GM19193 (cell line): ENCODE measurements around the gene NDUFA12.

Source experiments
- POLR2A ChIP-seq: IDR thresholded peaks from 4 replicates; pipeline ENCODE4 v1.6.1; 2011; ENCODE audit not compliant: insufficient read depth, insufficient read length; ENCODE audit errors: extremely low read depth

NDUFA12 gene

DNA sequence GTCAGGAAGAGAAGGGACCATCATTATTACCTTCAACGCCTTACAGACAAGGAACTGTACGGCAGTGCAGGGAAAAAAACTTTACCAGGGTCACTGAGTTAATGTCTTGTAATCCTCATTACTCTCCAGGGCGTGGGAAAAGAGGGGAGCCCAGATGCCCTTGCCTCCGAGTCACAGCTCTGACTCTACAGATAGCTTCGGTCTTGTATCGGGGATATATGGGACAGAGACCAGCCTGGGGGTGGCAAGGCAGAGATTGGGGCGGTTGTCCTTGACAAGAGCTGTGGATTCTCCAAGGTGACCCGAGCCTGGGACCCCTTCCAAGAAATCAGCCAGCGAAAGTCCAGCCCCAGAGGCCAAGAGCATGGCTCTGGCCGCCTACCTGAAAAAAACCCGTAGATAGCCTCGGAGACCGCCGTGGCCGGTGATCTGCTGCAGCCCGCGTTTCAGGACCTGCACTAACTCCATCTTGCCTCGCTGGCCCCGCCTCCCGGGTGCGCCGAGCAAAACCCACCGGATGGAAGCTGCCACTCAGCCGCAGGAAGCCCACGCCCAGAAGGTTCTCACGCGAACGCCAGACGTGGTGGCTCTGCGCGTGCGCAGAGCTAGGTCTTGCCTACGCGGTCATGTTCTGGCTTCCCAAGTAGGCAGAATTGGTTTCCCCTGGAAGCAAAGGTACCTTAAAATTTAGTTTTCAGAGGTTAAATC lies at the start of gene NDUFA12:
Gene NDUFA12 (minus strand): TSS at position 485 of the 708 bp plus-strand sequence. CDS start 17 bp downstream, at position 468.
- peak; percentile 98 for TF ChIP-seq POLR2A

DNA sequence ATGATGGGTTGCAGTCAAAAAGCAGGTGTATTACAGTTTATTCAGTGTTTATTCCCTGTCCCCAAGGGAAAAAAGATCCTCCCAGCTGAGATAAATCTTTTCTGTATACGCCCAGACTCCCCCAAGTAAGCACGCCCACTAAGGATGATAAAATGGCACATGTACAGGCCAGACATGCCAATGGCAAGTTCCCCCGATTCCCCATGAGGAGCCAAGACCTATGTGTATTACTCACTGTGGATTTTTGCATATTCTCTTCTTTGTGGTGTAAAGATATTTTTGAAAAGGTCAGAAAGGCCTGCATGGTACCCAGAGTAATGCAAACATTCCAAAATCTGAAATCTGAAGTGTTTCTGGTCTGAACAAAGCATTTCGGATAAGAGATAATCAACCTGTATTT lies 47.7 kb upstream of the NDUFA12 start:
- no peak for TF ChIP-seq POLR2A

DNA sequence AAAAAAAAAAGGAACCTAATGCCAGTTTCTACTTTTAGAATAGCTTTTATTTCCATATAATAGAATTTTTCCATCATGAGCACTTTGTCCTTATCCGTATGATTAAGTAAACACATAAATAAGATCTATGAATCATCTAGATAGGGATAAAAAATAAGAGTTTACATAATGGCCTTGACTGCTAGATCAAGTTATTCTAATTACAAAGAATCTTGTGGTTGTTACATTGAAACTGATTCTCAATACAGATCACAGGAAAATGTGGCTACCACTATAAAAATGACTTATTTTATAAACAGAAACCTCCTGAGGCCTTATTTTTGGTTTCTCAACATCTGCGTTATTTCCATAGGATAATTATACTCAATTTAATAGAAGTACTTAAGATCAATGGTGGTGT lies 34.4 kb upstream of the NDUFA12 start:
- no peak for TF ChIP-seq POLR2A

DNA sequence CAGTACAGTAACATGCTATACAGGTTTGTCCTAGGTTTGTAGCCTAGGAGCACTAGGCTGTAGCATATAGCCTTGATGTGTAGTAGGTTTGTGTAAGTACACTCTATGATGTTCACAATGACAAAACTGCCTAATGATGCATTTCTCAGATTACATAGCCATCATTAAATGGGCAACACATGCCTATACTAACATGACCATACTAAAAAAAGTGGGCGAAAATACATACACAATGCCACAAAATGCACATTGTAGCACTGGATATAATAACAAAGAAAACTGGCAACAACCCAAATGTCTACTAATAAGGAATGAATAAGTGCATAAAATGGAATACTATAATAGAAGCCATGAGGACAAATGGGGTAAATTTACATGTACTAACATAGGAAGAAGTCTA lies 31.3 kb upstream of the NDUFA12 start:
- no peak for TF ChIP-seq POLR2A

DNA sequence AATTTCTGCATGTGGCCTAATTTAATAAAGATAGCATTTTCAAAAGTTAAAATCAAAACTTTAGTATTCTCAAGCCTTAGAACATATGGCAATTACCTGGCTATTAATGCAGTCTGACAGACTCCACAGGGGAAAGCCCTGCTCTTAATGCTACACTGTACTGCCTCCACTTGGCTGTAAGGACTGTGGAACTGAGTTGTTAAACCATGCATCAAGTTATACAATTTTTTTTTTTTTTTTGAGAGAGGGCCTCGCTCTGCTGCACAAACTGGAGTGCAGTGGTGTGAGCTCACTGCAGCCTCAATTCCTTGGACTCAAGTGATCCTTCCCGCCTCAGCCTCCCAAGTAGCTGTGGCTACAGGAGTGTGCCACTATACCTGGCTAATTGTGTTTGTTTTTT lies 19.0 kb upstream of the NDUFA12 start:
- TF ChIP-seq POLR2A = no peak

DNA sequence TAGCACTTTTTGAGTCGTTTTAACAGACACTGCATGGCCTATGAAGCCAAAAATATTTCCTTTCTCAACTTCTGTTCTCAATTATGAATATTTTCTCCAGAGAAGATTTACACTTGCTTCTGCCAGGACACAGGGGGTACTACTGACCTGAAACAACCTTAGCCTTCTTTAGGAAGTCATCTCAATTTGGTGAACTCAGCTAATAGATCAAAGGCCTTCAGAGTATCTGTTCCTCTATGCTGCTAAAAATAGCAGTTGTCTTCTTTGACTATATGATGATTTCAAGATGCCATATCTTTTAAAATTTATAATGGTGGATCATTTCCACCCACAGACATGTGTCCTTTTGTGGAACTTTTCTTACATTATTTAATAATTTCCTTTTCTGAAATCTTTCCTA lies 14.0 kb upstream of the NDUFA12 start:
- no peak for TF ChIP-seq POLR2A

DNA sequence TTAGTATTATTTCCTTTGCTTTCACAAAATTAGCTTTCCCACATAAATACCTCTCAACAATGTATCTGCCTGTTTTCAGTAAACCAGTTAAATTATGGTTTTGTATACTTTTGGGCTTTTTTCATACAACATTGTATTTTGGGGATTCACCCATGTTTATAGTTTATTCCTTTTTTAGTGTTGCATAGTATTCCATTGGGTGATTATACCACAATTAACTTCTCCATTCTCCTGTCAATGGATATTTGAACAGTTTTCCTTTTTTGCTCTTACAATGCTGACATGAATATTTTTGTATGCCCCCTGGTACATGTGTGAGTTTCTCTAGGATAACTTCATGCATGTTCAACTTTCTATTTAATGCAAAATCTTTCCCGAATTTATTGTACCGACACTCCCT lies 12.6 kb upstream of the NDUFA12 start:
- TF ChIP-seq POLR2A = no peak

DNA sequence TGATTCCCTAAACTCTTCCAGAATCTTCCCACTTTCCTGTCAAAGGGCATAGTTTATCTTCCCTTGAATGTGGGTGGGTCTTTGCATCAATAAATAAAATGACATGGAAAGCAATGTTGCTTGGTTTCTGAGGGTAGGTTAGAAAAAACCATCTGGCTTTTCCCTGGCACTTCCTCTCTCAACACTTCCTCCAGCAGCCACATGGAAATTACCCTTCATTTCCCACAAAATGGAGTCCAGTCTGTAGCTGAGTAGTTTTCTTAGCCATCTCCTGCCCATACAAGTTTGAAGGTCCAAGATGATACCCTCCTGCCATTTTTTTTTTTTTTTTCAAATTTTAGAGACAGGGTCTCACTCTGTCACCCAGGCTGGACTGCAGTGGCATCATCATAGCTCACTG lies 11.1 kb upstream of the NDUFA12 start:
- TF ChIP-seq POLR2A = no peak

DNA sequence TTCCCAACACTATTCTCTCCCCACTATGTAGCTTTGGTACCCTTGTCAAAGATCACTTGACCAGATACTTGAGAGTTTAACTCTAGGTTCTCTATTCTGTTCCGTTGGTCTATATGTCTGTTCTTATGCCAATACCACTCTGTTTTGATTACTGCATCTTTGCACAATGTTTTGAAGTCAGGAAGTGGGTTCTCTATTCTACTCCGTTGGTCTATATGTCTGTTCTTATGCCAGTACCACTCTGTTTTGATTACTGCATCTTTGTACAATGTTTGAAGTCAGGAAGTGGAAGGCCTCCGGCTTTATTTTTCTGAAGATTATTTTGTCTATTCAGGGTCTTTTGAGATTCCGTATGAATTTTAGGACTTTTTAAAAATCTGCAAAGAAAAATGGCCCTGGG lies 2.7 kb upstream of the NDUFA12 start:
- TF ChIP-seq POLR2A = no peak

DNA sequence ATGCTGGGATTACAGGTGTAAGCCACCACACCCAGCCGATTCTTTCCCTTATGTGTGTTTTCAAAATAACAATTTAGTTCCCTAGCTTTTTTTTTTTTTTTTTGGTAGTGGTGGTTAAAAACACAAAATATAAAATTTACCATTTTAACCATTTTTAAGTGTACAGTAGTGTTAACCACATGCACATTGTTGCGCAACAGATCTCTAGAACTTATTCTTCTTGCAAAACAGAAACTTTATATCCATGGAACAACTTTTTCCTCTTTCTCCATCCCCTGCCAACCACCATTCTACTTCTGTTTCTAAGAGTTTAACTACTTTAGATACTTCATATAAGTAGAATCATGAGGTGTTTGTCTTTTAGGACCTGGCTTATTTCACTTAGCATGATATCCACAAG lies 1.1 kb upstream of the NDUFA12 start:
- no peak for TF ChIP-seq POLR2A

DNA sequence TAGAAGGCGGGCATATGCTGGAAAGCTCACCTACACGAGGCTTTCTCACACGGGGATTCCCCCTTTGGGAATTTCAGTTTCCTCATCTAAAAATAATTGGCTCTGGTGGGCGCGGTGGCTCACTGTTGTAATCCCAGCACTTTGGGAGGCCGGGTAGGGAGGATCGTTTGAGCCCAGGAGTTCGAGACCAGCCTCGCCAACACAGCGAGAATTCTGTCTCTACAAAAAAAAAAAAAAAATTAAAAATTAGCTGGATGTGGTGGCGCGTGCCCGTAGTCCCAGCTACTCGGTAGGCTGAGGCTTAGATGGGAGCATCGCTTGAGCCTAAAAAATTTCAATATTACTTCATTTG lies 400 bp upstream of the NDUFA12 start:
- no peak for TF ChIP-seq POLR2A

DNA sequence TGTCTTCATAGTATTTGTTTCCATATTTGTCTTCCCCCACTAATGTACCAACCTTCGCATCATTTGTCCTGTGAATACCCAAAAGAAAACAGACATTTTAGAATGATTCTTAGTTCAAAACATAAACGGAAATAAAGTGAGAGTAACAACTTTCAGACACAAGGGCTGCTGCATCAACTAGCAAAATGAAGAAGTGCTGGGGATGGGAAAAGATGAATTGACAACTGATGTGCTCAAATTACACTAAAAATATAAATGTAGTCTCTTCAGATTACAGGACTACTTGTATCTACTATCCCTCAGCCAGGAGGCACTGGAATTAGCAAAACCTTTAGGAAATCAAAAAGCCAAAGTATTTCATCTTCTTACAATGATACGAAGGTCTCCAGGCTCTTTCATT lies 743 bp downstream of the NDUFA12 start:
- no peak for TF ChIP-seq POLR2A

DNA sequence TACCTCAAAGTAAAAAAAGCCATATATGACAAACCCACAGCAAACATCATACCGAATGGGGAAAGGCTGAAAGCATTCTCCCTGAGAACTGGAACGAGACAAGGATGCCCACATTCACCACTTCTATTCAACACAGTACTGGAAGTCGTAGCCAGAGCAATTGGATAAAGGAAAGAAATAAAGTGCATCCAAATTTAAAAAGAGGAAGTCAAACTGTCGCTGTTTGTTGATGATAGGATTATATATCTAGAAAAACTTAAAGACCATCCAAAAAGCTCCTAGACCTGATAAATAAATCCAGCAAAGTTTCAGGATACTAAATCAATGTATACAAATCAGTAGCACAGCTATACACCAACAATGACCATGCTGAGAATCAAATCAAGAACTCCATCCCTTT lies 5.2 kb downstream of the NDUFA12 start:
- no peak for TF ChIP-seq POLR2A

DNA sequence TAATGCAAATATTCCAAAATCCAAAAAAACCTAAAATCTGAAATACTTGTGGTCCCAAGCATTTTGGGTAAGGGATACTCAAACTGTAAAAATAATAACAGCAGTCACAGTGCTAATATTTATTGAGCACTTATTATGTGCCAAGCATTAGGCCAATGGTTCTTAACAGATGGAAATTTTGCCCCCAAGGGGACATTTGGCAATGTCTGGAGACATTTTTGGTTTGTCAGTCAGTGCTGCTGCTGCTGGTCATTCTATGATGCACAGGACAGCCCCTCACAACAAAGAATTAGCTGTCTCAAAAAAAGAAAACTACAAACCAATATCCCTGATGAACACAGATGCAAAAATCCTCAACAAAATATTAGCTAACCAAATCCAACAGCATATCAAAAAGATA lies 5.8 kb downstream of the NDUFA12 start:
- TF ChIP-seq POLR2A = no peak

DNA sequence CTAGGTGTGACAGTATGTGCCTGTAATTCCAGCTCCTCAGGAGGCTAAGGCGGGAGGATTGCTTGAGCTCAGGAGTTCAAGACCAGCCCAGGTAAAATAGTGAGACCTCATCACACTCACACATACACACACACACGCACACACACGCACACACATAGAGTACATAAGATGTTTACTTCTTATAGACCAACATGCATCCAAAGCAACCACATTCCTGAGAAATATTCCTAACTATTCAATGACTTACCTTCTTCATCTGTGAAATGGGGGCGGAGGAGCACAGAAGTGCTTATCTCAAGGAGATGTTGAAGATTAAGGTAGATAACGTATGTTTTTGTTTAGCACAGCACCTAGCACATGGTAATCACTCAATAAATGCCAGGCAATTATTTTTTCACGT lies 6.4 kb downstream of the NDUFA12 start:
- TF ChIP-seq POLR2A = no peak

DNA sequence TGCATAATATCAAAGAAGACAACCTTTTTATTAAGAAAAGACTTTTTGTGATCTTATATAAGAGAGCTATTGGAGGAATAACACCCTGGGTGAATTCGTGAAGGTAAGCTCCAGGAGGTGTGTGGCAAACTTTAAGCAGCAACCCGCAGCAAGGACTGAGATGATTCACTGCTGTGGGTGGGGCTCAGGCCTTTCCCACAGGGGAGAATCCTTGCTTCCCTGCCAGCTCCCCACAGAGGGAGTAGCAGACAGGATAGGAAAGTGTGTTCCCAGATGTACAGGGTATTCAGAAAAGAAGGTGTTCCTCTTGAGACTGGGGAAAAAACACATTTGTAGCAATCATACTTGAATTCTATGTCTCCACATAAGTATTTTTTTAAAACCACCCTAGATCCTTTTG lies 9.2 kb downstream of the NDUFA12 start:
- TF ChIP-seq POLR2A = no peak

DNA sequence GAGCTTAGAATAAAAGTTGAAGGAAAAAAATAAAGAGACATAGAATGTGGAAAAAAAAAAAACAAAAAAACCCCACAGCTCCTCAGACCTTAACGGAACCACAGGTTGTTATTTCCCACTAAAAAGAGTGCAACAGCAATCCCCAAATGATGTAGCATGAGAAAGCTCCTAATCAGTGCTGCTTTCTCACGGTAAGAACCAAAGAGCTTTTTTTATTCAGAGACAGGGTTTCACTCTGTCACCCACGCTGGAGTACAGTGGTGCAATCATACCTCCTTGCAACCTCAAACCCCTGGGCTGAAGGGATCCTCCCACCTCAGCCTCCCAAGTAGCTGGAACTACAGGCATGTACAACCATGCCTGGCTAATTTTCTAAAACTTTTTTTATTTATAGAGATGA lies 13.3 kb downstream of the NDUFA12 start:
- TF ChIP-seq POLR2A = no peak
